KMS-11 (cell line): ENCODE data around the gene DLX3.

ENCODE experiments used
- H2AFZ ChIP-seq: fragments of 200-600 bp; sonication (generic); 2 replicates; pipeline ENCODE4 v1.6.1; 2016; ENCODE audit warnings: antibody characterized with exemption, mixed run types, low read depth
- H3K27ac ChIP-seq: fragments of 200-600 bp; sonication (generic); 2 replicates; pipeline ENCODE4 v1.6.1; 2016; ENCODE audit warnings: mild to moderate bottlenecking, mixed run types
- H3K27me3 ChIP-seq: fragments of 200-600 bp; sonication (generic); 2 replicates; pipeline ENCODE4 v1.6.1; 2017; ENCODE audit warnings: mild to moderate bottlenecking, low read depth, mixed run types, moderate library complexity; ENCODE audit not compliant: insufficient read depth
- H3K36me3 ChIP-seq: fragments of 200-600 bp; sonication (generic); 2 replicates; pipeline ENCODE4 v1.6.1; 2017; ENCODE audit warnings: mild to moderate bottlenecking, mixed run types; ENCODE audit not compliant: insufficient read depth
- H3K4me1 ChIP-seq: fragments of 200-600 bp; sonication (generic); 2 replicates; pipeline ENCODE4 v1.6.1; 2016; ENCODE audit warnings: mild to moderate bottlenecking, low read depth, mixed run types; ENCODE audit not compliant: poor library complexity, severe bottlenecking
- H3K4me2 ChIP-seq: fragments of 200-600 bp; sonication (generic); 2 replicates; pipeline ENCODE4 v1.7.0; 2016; ENCODE audit warnings: mild to moderate bottlenecking, mixed run types
- H3K4me3 ChIP-seq: fragments of 200-600 bp; sonication (generic); IDR thresholded peaks from 2 replicates; pipeline ENCODE4 v1.6.1; 2017; ENCODE audit warnings: low read depth, low read length, mixed read lengths; ENCODE audit not compliant: insufficient read depth
- H3K79me2 ChIP-seq: fragments of 200-600 bp; sonication (generic); 2 replicates; pipeline ENCODE4 v1.6.1; 2016; ENCODE audit warnings: low read depth, mixed run types; ENCODE audit not compliant: insufficient read depth
- H3K9ac ChIP-seq: fragments of 200-600 bp; sonication (generic); 2 replicates; pipeline ENCODE4 v1.6.1; 2016; ENCODE audit warnings: mild to moderate bottlenecking, mixed run types
- H4K20me1 ChIP-seq: fragments of 200-600 bp; sonication (generic); 2 replicates; pipeline ENCODE4 v1.6.1; 2016; ENCODE audit warnings: mild to moderate bottlenecking, mixed run types; ENCODE audit not compliant: insufficient read depth
- CTCF ChIP-seq: fragments of 200-600 bp; sonication (generic); conservative IDR thresholded peaks from 2 replicates; pipeline ENCODE4 v1.6.1; 2017; ENCODE audit warnings: low read depth, mild to moderate bottlenecking, antibody characterized with exemption, low read length, moderate library complexity, mixed read lengths

The DLX3 gene

GRCh38 chr17:50014471-50015088, 19.6 kb upstream of the DLX3 start:
- no peak overlapping the region for H2AFZ ChIP-seq
- no peak overlapping the region for H3K9ac ChIP-seq
- no peak overlapping the region for H3K27ac ChIP-seq
- no peak for TF ChIP-seq CTCF
- no peaks in the 10 kb centered on the region for H3K4me1 ChIP-seq
- no peaks in the 10 kb centered on the region for H4K20me1 ChIP-seq
- H3K4me3 ChIP-seq: no peak overlapping the region
- no peaks in the 10 kb centered on the region for H3K36me3 ChIP-seq
- peaks cover under 1% of the 10 kb centered on the region; the same call in 1 of the 2 replicates for H3K27me3 ChIP-seq
- H3K4me2 ChIP-seq: no peak overlapping the region
- H3K79me2 ChIP-seq: no peaks in the 10 kb centered on the region

GRCh38 chr17:50013079-50013478, 18.1 kb upstream of the DLX3 start:
- no peak for TF ChIP-seq CTCF
- Histone ChIP-seq H4K20me1 (no peaks in the 10 kb centered on the region), H3K27me3 (no peaks in the 10 kb centered on the region; the same call in 1 of the 2 replicates)

GRCh38 chr17:50009282-50009681, 14.3 kb upstream of the DLX3 start:
- no peak overlapping the region for H3K4me3 ChIP-seq
- H3K36me3 ChIP-seq: no peaks in the 10 kb centered on the region
- no peak overlapping the region for H3K27ac ChIP-seq
- H3K4me1 ChIP-seq: no peaks in the 10 kb centered on the region
- no peak overlapping the region for H3K9ac ChIP-seq
- no peaks in the 10 kb centered on the region for H3K79me2 ChIP-seq
- no peak overlapping the region for H2AFZ ChIP-seq
- H4K20me1 ChIP-seq: no peaks in the 10 kb centered on the region
- H3K4me2 ChIP-seq: no peak overlapping the region
- H3K27me3 ChIP-seq: peaks cover 14% of the 10 kb centered on the region; the same call in 1 of the 2 replicates
- no peak for TF ChIP-seq CTCF

More at GRCh38 chr17:50013079-50013478, 18.1 kb upstream of the DLX3 start:
- Histone ChIP-seq H3K4me1 (no peaks in the 10 kb centered on the region), H3K79me2 (no peaks in the 10 kb centered on the region), H3K36me3 (no peaks in the 10 kb centered on the region), H3K9ac (no peak overlapping the region), H3K27ac (no peak overlapping the region), H3K4me2 (no peak overlapping the region), H2AFZ (no peak overlapping the region), H3K4me3 (no peak overlapping the region)

GRCh38 chr17:50003911-50004310, 8.9 kb upstream of the DLX3 start:
- Histone ChIP-seq H3K36me3 (no peaks in the 10 kb centered on the region), H4K20me1 (no peaks in the 10 kb centered on the region), H3K9ac (no peak overlapping the region), H2AFZ (no peak overlapping the region), H3K27ac (no peak overlapping the region), H3K4me1 (no peaks in the 10 kb centered on the region), H3K4me2 (no peak overlapping the region), H3K79me2 (no peaks in the 10 kb centered on the region), H3K27me3 (peaks cover 49% of the 10 kb centered on the region; the same call in 1 of the 2 replicates), H3K4me3 (no peak overlapping the region)
- TF ChIP-seq CTCF: no peak
